ENCODE measurements around the gene SH2D4B.

SH2D4B gene

DNA sequence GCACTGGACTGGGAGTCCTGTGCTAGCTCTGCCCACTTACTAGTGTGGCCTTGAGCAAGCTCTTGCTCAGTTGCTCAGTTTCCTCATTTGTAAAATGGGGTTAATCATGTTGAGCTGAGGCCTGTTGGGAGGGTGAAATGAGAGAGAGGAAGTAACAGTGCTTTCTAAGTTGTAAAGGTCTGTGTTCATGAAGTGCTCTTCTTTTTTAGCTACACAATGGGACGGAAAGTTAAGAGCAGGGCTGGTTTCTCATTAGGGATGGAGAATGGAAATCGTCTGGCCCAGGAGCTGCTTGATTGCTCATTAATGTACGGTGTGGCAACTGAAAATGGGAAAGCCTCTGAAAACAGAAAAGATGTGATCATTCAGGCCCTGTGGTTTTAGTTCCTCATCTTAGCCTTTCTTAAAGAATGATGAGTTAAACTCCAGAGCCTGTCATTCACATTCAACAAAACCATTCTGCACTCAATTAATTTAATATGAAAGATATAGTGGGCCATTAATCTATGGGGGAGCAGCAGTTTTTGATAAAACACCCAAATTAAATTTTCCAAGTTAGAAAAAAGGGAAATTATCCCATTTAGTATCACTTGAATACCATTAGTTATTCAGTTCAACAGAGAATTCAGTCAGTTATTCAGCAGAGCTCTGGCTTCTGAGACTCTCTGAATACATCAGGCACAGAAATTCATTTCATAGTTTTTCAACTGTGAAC, 60.5 kb downstream of the SH2D4B start:
- DNase-seq, result no peak

DNA sequence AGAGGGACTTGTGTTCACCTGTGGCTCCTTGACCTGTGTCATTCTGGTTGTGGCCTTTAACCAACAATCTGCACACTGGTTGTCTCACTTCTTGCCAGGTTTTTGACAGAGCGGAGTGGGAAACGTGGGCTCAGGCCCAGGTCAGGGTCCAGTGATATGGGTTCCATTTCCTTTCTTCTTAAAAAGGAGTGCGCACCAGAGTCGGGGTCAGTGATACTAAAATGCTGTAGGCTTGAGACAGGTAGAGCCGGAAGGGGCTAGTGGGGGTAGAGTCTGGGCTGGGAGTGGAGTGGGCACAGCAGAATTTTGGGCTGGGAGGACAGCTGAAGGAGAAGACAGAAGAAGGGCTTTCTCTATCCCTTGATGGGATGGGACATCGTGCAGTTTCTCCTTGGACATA, 61.2 kb downstream of the SH2D4B start:
- no peak for DNase-seq

DNA sequence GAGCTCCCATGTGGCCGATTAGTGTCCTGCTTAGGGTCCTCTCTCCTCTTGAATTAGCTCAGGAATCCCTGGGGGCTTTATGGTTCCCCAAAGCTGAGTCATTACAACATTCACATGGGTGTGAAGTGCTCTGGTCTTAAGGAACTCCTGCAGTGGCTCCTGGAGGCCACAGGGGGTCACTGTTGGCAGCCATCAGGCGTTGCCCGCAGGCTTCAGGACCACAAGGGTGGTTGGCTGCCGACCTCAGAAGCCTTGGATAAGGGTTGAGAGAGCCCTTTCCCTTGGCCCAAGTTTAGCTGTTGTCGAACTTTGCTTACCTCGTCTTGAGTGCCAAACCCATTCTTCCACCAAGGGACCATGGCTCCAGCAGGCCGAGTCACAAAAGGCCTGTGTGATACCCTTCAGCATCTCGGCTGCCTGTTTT, 61.7 kb downstream of the SH2D4B start:
- DNase-seq, result no peak

DNA sequence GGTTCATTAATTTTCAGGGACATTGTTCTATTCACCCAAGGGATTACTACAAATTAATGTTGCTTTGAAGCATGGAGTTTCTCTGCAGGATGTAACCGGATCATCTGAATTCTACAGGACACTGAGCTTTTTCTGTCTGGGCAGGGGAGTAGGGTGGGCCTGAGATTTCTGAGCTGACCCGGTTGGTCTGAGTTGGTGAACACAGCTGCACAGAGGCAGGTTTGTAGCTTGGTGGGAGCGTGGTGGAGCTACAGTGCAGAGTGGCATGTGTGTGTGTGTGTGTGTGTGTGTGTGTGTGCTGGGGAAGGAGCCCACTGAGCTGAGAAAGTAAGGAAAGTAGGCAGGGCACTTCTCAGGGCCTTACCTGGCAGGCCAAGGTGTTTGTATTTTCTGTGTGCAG, 62.6 kb downstream of the SH2D4B start:
- no peak for DNase-seq

DNA sequence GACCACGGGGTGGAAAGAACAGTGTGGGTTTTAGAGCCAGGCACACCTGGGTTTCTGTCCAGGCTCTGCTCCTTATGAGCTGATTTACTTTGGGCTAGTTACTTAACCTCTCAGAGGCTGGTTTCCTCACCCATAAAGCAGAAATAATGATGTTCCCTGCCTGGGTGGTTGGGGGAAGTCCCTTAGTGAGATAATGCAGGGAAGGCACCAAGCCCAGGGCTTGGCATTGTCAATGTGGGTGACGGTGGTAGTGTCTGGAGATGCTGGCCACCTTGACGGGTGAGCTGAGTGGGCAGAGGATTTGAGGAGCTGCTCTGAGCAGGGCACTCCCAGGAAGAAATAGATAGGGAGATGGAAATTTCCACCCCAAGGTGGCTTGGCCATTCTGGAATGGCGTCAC, 65.2 kb downstream of the SH2D4B start:
- DNase-seq, result no peak

DNA sequence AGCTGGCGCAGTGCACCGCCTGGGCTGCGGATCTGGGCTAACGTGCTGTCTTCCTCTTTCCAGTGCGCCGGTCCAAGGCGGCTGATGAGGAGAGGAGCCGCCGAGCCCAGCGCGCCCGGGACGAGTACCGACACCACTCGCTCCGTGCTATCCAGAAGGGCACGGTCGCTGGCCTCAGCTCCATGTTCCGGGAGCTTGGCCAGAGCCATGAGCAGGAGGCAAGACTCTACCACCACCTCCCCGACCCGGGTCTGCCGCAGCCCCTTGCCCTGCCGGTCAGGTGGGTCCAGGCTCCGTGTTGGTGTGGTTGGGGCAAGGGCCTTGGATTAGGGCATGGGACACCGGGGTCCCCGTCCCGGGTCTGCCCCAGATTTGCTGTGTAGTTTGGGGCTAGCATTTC, 65.8 kb downstream of the SH2D4B start:
- DNase-seq, result no peak

DNA sequence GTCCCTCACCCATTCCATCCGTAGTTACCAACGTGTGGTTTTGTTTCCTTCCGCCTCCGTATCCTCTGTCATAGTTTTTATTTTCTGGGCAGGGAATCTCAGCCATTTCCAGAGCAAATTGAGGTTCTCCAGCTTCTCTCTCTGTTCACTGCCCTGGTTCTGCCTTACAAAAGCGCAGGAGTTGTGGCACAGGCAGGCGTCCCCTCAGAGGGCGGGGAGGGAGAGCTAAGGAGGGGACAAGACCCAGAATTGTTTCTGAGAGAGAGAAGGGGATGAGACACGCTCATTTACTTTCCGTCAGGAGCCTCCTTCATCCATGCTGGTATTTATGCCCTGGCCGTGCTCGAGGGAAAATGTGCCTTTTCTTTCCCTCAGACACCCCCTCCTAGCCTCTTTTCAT, 71.0 kb downstream of the SH2D4B start:
- DNase-seq, result no peak

DNA sequence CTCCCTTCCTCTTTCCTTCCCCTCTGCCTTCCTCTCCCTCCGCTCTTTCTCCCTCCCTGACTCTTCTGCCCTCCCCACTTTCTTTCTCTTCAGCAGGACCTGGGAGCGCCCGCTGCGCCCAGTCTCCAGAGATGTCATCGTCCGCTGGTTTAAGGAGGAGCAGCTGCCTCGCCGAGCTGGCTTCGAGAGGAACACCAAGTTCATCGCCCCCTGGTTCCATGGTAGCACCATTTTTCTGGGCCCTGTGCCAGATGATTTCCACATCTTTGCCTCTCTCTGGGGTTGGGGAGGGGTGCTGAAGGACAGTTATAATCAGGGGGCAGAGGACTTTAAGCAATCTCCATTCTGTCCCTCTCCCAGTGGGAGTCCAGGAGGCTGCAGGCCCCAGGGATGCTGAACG, 71.6 kb downstream of the SH2D4B start:
- no peak for DNase-seq

DNA sequence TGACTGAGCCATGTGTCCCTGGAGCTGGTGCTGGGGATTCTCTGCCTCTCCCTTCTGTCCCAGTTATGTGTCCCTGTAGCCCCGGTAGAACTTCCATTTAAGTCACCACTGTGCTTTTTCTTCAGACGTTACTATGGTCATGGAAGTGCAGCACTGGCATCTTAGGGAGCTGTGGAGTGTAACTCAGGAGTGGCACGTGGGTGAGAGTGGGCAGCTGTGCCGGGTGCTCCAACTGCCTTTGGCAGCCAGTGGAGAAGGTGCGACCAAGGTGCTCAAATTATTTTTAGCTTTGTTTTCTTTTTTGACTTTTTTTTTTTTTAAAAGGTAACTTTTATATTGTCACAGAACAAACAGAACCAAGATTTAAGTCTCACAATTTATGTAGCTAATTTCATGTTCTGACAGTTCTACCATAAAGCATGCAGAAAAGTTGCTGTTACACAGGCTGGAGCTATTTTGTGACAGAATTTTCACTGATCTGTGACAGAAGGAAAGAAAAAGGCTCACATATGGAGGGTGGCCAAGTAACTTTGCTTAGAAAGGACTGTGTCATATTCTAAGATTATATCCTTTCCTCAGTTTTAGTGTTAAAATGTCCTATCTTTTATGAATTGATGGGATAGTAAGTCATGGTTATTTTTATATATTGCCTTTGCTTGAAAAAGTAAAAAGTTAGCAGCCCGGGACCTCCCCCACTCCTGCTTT, 73.9 kb downstream of the SH2D4B start:
- no peak for DNase-seq

DNA sequence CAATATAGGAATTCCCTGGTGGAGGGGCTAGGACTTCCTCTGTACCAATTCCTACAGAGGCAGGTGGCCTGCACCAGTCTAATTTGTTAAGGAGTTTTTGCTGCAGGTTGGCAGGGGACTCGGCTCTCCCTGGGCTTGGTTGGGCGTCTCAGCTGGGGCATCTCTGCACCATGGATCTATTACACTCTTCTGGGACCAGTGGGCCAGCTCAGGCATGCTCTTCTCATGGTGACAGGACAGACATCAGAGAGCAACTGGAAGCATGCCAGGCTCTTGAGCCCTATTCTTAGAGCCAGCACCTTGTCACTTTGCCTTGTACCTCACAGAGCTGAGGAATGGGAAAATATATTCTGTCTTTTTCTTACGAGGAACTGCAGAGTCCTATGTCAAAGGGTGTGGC, 74.6 kb downstream of the SH2D4B start:
- no peak for DNase-seq

DNA sequence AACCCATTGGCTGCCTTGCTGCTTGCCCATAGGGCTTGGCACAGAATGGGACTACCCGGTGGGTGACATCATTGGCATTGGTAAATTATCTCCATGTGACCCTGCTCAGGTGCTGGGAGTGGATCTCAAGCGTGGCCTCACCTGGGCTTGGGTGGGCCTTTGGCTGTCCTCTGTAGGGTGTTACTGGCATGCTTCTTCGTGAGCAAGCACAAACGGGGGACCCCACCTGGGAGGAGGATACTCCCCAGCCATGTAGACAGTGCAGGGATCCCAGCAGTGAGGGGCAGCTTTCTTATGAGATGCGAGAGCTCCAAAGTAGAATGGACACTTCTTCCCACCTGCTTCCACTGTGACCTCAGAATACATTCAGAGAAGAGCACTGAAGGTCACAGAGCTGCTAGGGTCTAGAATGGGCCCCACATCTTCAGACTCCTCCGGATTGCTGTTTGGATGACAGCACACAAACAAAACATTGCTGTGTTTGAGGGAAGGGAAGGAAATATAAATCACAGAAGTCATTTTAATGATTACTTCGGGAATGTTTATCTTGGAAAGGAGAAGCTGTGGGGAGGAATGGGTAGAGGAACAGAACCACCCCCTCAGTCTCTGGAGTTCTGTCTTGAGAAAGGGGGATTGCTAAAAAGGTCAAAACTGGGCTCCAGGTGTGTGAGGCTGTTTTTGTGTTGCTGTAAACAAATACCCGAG, 75.9 kb downstream of the SH2D4B start:
- DNase-seq, result no peak

DNA sequence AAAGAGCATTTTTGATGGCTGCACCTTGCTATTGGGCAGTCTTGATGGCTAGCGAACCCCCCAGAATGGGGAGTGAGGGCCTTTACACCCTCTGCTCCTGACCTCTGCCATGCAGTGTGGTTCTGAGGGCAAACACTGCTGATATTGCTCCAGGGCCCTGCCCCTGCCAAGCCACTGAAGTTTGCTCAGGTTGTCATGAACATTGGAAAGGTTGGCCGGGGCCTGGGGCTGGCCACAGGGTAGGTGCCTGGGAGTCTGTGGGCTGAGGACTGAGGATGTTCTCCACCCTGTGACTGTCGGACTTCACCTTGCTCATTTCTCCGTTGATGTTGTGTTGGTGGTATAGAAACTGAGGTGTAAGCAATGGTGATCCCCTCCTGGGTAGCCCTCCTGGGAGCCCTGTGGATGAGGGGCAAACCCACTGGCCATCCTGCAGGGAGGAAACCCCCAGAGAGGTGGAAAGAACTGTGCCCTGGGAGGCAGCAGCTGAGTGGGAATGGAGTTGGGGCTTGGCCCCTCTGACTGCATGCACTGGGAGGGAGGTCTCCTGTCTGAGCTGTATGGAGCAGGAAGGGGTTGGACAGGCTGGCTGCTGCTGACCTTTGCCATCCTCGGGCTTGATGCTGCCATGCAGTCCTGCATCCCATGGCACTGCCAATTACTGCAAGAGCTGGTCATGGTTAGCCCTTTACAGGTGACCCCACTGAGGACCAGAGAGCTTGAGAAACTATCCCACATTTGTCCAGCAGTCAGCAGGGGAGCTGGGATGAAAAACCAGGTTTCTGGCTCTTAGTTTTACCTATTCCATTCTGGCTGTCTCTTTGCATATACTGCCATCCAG, 77.1 kb downstream of the SH2D4B start:
- no peak for DNase-seq

DNA sequence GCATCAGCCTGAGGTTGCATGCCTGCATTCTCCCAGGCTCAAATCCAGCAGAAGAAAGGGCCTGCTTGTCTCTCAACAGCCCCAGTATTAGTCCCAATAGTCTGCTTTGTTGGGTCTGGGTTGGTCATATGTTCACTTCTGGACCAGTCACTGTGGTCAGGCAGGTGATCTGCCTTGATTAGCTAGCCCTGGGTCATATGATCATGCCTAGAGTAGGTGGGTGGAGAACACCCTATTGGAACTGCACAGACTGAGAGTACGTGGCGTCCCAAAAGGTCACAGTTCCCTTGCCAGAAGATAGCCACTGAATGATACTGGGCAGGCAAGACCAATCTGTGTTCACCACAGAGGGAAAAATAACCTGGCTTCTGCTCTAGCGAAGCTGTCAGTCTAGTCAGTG, 80.1 kb downstream of the SH2D4B start:
- DNase-seq, result no peak

DNA sequence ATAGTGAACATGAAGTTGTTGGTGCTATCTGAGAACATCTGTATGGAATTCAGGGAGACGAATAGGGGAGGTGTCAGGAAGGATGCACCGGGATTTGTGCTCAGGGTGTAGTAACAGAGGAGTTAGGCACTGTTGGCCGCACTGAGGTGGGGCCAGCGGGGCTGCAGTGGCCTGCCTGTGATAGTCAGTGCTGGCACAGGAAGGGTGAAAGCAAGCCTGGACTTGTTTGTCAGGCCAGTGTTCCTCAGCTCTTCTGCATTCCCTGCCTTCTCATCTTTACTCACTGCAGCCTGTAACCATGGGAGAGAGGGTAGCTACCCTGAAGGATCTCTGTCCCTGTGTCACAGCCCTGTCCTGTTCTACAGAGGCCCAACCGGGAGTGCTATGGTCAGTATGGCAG, 81.3 kb downstream of the SH2D4B start:
- DNase-seq, result no peak

DNA sequence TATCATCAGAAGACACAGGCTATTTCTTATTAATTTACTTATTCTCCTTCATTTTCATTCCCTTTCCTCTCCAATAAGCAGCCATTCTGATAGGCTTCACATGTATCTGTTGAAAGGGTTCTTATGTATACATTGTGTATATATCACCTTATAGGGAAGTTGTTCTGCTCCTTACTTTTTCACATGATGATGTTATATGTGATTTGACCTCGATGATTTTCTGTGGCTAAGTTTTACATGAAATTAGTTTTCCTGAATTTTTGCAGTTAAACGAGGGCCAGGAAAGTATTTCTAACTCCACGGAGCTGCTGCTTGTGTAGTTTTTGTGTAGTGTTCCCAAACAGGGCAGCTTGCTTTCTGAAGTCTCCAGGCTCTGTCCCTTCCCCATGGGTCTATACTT, 84.5 kb downstream of the SH2D4B start:
- no peak for DNase-seq

DNA sequence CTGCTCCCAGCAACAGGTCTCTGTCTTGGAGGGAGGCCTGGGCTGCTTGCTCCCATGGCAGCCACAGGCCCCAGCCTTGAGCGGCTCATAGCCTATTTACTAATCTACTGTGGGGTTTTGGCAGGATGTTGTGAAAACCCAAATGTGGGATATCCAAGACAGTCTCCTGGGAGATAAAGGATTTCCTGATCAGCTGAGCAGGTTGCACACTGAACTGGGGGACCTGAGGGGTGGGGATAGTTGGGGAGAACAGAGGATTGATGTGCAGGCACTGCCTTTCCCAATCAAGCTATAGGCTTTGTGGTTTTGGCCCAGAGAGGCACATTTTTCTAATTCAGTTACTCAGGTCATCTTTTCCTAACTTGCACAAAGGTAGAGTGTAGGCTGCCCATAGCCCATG, 92.6 kb downstream of the SH2D4B start:
- no peak for DNase-seq

DNA sequence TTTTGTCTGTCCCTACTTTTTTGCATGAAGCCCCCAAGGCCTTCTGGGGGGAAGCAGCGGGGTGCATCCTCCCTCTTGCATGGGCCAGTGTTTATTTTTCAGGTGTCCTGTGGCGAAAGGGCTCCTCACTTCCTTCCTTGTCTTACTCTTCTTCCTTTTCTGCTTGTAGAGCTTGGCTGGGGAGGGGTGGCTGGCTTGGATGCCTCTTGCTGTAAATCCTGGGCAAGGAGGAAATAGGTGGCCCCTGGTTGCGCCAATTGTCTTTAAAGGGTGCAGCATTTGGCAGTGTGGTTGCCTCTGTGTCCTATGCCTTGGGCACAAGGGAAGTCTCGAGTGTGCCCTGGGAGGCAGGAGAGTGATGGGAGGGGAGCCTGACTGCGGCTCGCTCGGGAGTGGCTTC, 95.0 kb downstream of the SH2D4B start:
- DNase-seq, result no peak

DNA sequence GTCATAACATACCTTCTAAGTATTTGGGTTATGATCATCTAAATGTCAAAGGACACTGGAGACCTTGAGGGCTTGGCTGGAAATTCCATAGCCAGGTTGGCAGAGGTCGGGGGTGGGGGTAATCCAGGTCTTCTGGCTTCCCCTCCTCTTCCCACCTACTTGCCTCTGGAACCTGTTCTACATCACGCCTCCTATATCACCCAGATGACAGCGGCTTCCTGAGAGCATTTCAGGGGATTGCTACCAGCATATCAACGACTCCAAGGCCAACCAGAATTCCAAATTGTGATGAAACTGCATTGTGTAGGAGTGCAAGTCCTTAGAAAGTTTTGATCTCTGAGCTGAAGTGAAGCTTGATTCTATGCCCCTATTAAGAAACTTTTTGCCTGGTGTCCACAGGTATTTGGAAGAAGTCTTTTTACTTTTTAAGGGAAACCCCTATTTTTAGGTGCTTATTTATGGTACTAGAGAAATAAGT, 95.7 kb downstream of the SH2D4B start:
- no peak for DNase-seq

DNA sequence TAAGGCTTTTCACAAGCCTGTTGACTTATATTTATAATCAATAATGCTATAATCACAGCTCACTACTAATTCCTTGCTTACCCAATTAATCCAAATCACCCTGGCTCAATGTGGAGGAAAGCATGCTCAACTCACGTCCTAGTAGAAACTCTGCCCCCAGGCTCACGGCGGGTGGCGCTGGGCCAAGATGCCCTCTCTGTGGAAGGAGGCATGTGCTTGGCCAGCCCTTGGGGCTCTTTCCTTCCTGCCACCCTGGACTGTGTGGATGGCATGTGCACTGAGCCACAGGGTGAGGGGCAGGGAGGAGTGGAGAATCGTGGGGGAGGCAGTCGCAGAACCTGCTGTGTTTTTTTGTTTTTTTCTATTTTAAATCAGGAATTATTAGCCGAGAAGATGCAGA, 96.2 kb downstream of the SH2D4B start:
- no peak for DNase-seq

DNA sequence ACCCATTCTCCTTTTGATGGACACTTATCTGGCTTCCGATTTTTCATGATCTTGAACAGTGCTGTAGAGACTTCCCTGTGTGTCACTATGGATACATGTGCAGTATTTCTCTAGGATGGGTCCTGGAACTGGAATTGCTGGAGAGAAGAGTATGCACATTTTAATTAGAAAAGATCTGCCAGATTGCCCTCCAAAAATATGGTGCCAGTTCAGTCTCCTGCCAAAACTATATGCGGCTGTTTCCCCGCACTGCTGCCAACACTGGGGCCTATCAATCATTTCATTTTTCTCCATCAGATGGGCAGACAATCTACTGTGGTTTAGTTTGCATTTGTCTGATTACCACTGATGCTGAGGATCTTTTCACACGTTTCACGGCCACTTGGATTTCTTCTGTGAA, 105.0 kb downstream of the SH2D4B start:
- no peak for DNase-seq

DNA sequence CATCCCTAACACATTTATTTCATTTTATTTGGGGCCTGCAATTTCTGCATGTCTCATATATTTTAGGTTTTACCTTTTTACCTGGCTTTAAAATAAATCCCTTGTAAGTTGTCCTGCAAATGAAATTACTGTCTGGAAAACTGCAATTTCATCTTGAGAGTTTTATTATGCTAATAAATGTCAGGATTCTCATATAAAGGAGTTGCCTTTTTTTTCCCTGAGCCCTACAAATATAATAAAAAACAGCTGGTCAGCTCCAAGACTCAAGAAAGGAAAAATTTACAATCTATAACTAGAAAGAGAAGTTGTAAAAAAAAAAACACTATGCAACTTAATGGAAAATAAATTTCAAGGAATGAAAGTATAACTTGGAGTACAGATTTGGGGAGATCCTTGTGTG, 108.7 kb downstream of the SH2D4B start:
- DNase-seq, result no peak

DNA sequence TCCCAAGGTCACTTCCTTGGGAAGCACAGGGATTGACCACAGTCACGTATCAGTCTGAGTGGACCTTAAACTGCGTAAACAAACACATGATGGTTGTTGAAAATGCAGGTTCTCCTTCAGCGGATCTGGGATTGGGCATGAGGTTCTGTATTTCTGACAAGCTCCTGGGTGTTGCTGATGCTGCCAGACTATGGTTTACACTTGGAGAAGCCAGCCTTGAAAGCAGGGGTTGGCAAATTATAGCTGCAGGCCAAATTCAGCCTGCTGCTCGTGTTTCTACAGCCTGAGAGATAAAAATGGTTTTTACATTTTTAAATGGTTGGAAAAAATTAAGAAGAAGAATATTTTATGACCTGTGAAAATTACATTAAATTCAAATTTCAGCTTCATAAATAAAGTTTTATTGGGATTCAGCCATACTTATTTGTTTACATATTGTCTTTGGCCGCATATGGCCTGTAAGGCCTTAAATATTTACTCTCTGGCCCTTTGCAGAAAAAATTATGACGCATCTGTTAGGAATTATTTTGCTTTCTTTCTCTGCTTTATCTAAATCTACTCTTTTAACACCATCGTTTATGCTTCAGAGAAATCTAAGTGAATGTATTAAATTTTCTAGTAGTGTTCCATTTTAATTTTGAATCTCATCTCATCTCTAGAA, 109.6 kb downstream of the SH2D4B start:
- DNase-seq, result no peak

DNA sequence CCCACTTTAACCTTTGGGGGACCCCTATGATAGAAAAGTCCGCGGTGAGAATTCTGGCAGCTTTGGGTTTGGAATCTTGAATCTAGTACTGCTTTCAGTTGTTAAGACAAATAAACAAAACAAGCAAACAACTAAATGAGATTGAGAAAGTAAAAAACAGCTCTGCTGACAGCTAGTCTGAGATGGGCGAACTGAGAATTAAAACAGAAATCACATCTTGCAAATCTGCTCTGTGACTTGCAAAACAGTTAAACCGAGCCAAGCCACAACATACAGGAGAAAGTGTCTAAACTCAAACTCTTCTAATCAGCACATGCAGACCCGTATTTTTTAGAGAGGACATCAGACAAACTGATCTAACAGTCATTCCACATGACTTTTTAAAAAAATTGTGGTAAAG, 110.4 kb downstream of the SH2D4B start:
- DNase-seq, result no peak

Measured in activated CD4-positive, CD25-positive, alpha-beta regulatory T cell (primary cell).